Psoas muscle (tissue), 8 donors: Measurements from ENCODE around the gene PEX10. TPM values are rescaled to one million over a fixed set of nuclear protein-coding genes. Genes with fewer than 3 reads are reported as not detected.

ENCODE experiments used
- ATAC-seq, 4 donors: fragments of 200-7000 bp; cut with Tn5 transposase; one replicate each; pipeline ENCODE4 v1.9.1; 2020; ENCODE audit warnings: moderate library complexity in 3 of 4, mild to moderate bottlenecking in 2 of 4
- DNase-seq, 2 donors: peaks; one replicate each; pipeline ENCODE4 v3.0.0-alpha.2; 2020
- H3K27ac ChIP-seq: fragments of 200-600 bp; one replicate; pipeline ENCODE4 v1.8.0; 2022
- H3K27me3 ChIP-seq, 3 donors: fragments of 200-600 bp in 1 of 3; one replicate each; pipeline versions ENCODE4 v1.6.1 to v1.8.0; 2013 to 2022; ENCODE audit warnings: low read length in 2 of 3, mild to moderate bottlenecking in 2 of 3, moderate library complexity in 1 of 3; ENCODE audit not compliant: insufficient read depth in 3 of 3
- H3K36me3 ChIP-seq, 2 donors: fragments of 200-600 bp in 1 of 2; one replicate each; pipeline versions ENCODE4 v1.6.1 to v1.8.0; 2013 to 2022; ENCODE audit warnings: low read depth in 1 of 2, mild to moderate bottlenecking in 1 of 2, moderate library complexity in 1 of 2; ENCODE audit not compliant: insufficient read depth in 1 of 2
- H3K4me1 ChIP-seq: fragments of 200-600 bp; one replicate; pipeline ENCODE4 v1.8.0; 2022
- H3K4me3 ChIP-seq: fragments of 200-600 bp; one replicate; pipeline ENCODE4 v1.8.0; 2022; ENCODE audit warnings: mild to moderate bottlenecking
- H3K9me3 ChIP-seq: fragments of 200-600 bp; one replicate; pipeline ENCODE4 v1.8.0; 2022
- CTCF ChIP-seq: fragments of 200-600 bp; IDR thresholded peaks from one replicate; pipeline ENCODE4 v1.8.0; 2022; ENCODE audit warnings: antibody characterized with exemption
- WGBS, 3 donors: extraction: QIAGEN DNeasy Blood & Tissue Kit; methylation state at CpG; one replicate each; pipeline versions ENCODE4 v1.1.6 to v1.1.7; 2013; 5-methylcytosine and 5-hydroxymethylcytosine counted together
- intact Hi-C, 2 donors: fragments of 100-400 bp; cut with DNase I; formaldehyde crosslinking; loops; one replicate each; pipeline versions ENCODE4 v1.11.0 to v1.14.2; 2022
- polyA plus RNA-seq, 3 donors: library from polyadenylated mRNA; stranded (reverse); fragments of 200-250 nt; gene quantifications; one replicate each; pipeline ENCODE4 v1.2.3, GENCODE V29; 2013
- total RNA-seq, 4 donors: library from RNA; stranded (reverse); fragmentation: NEBNext Ultra II Directional in 2 of 4; extraction: Animal tissue kit (Norgen Biotek cat#: 25700) in 2 of 4; gene quantifications; one replicate each; pipeline versions ENCODE4 v1.2.1 to v1.2.4, GENCODE V29; 2021 to 2023
- donor health status: healthy with polysubstance abuse.
- donor health status: DM: no; HTN: no; CAD: no; lungs with moderate emphysema.
- donor health status: Bipolar disorder and iron deficiency.
- donor health status: healthy.
- donor health status: DM: yes; HTN: yes; CAD: no.
- donor health status: DM: no; HTN: no; CAD: no.
- donor health status: DM: no; HTN: no; CAD: no.
- donor health status: DM: yes; HTN: yes; CAD: no.

PEX10 gene
- total and polyA plus RNA-seq, 7 donors = 12.6 to 19.7 (median 16.2) TPM

DNA sequence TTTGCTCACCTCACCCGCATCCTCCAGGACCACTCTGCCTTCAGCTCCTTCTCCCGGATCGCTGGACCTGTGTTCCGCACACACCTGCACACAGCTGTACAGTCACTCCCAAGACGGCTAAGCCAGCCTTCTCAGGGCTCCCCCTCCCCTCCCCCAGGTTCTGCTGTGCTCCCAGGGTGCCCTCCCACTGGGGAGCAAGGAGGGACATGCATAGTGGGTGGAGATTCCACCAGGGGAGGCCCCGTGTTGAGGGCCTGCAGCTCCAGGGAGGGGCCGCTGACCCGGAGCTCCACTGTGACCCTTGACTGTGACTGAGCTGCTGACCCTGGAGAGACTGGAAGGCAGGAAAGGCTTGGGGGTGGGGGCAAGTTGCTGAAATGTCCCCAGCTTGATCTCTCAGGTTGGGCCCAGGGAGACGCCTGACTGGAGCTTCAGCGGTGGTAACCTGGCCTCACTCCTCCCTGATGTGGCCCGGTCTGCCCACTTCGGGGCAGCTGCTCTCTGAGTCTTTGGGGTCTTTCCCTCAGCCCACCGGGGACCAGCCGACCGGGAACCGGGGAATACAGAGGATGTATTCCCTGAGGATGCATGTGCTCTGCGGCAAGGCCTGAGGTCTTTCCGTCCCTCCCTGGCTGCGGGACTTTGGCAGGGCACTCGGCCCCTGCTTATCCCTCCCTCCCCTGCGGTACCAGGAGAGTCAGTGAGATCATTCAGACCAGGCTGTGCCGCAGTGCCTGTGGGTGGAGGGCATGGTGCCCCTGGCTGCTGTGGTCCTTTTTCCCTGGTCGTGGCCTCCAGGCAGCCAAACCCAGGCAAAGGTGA lies 35.1 kb upstream of the PEX10 start:
- Histone ChIP-seq H3K36me3 (no peaks in the 10 kb centered on the region), H3K4me1 (peaks cover 3% of the 10 kb centered on the region), H3K4me3 (no peak overlapping the region), H3K9me3 (no peaks in the 10 kb centered on the region), H3K27me3 (peaks cover 2 to 74% (median 39%) of the 10 kb centered on the region in 3 donors), H3K27ac (no peak overlapping the region)
- 36 to 46% (median 44%) methylated on average over 19 to 23 of the region's 23 CpGs for WGBS, 3 donors
- no peak for DNase-seq
- no peak for ATAC-seq
- intact Hi-C loops = no loop called here
- no peak for TF ChIP-seq CTCF

- H3K27me3 ChIP-seq = peaks cover 2 to 74% (median 34%) of the 10 kb centered on the region in 3 donors
- DNase-seq = no peak
These were observed 34.5 kb upstream of the PEX10 start for GRCh38 chr1:2446861-2447260.

GRCh38 chr1:2446394-2446793 lies 34.0 kb upstream of the PEX10 start:
- H3K27me3 ChIP-seq = peaks cover 2 to 74% (median 33%) of the 10 kb centered on the region in 3 donors
- WGBS, 3 donors = 9 to 20% (median 15%) methylated on average over 8 to 13 of the region's 13 CpGs
- TF ChIP-seq CTCF = no peak
- no peak for ATAC-seq
- H3K27ac ChIP-seq = no peak overlapping the region
- intact Hi-C loops = no loop called here
- no peaks in the 10 kb centered on the region for H3K36me3 ChIP-seq
- peaks cover 3% of the 10 kb centered on the region for H3K4me1 ChIP-seq
- no peak for DNase-seq
- no peaks in the 10 kb centered on the region for H3K9me3 ChIP-seq
- H3K4me3 ChIP-seq = no peak overlapping the region

More at GRCh38 chr1:2446861-2447260, 34.5 kb upstream of the PEX10 start:
- Histone ChIP-seq H3K4me3 (no peak overlapping the region), H3K9me3 (no peaks in the 10 kb centered on the region), H3K36me3 (no peaks in the 10 kb centered on the region), H3K27ac (no peak overlapping the region), H3K4me1 (peaks cover 3% of the 10 kb centered on the region)
- 45 to 49% (median 46%) methylated on average over 5 to 9 of the region's 9 CpGs for WGBS, 3 donors
- intact Hi-C loops = no loop called here
- no peak for TF ChIP-seq CTCF
- ATAC-seq = no peak

DNA sequence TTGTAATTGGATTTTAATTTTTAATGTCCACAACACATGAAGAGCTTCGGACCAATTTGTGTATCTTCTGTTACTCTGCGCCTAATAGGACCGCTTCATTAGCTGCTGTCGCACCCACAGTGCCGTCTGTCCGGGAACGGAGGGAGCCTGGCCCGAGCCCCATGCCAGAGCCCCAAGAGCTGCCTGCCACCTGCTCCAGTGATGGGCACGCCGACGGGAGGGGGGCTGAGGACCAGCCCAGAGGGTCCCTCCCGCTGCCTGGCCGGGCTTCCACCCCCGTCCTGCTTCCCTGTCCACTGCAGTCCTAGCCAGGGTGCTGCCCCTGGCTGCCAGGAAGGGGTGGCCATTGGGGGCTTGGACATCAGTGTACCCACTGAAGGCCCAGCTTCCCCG lies 33.5 kb upstream of the PEX10 start:
- no peak overlapping the region for H3K4me3 ChIP-seq
- WGBS, 3 donors = 49 to 53% (median 51%) methylated on average over 14 to 15 of the region's 15 CpGs
- no peak for TF ChIP-seq CTCF

More for the DNA sequence above, 33.5 kb upstream of the PEX10 start:
- no peaks in the 10 kb centered on the region for H3K9me3 ChIP-seq
- no peak overlapping the region for H3K27ac ChIP-seq
- intact Hi-C loops = no loop called here
- no peak for ATAC-seq
- peaks cover 2 to 74% (median 31%) of the 10 kb centered on the region in 3 donors for H3K27me3 ChIP-seq
- H3K36me3 ChIP-seq = no peaks in the 10 kb centered on the region
- peaks cover 3% of the 10 kb centered on the region for H3K4me1 ChIP-seq
- DNase-seq = no peak
